ENCODE measurements around the gene LGR4. TPM values are rescaled to one million over a fixed set of nuclear protein-coding genes. Genes with fewer than 3 reads are reported as not detected.

LGR4 gene
- total and polyA plus RNA-seq, 2 donors (not counting 1 experiment from before 2014, with no cell fraction given), result 0.92 to 3.3 TPM

GRCh38 chr11:27506200-27507182 is 33.9 kb upstream of the LGR4 start, which contains the start of gene LIN7C:
LIN7C (minus strand) TSS chr11:27506769; CDS start chr11:27506752, 17 bp downstream.
- POLR2A ChIA-PET, result no interaction called here
- H3K9me3 ChIP-seq (ENCODE audit: control extremely low read depth in 1 of 3, control insufficient read depth in 2 of 3, insufficient read depth in 1 of 3, low read length in 2 of 3), result peaks cover 0 to 2% (median 0%) of the 10 kb centered on the region in 3 donors
- Mint-ChIP-seq H3K4me1 (peaks cover 45% of the 10 kb centered on the region), H3K27ac (peak within 1 kb of the TSS; percentile 97), H3K27me3 (no peaks in the 10 kb centered on the region), H3K9me3 (ENCODE audit: insufficient read depth) (no peaks in the 10 kb centered on the region), H3K4me3 (peak within 1 kb of the TSS; percentile 100)
- peaks cover 55% of the 10 kb centered on the region for H3K79me2 ChIP-seq (ENCODE audit: control insufficient read depth, insufficient read depth, low read length)
- peak within 1 kb of the TSS; percentile 100 for H2AFZ ChIP-seq (ENCODE audit: insufficient read depth, low read depth, low read length, poor library complexity, severe bottlenecking)
- DNase-seq (peak; percentile 98), ATAC-seq (ENCODE audit: low read depth) (peak; percentile 91)
- CTCF ChIA-PET, result interaction anchor here (1.3 to 1.8 kb wide), 2 partner anchors 8 to 10 kb away, joined by 6 to 7 read pairs; no protein-coding TSS in a partner anchor
- H4K20me1 ChIP-seq (ENCODE audit: control insufficient read depth, insufficient read depth, low read length, poor library complexity, severe bottlenecking), result no peaks in the 10 kb centered on the region
- intact Hi-C loops (cut with micrococcal nuclease), result loop anchor here (1.0 kb wide), 4 partner anchors 20 to 602 kb away; partner anchors contain the start of genes CCDC34, KIF18A, LGR4 and METTL15
- H3K27me3 ChIP-seq (replicated peaks in 1 of 4; ENCODE audit: control extremely low read depth in 1 of 4, control insufficient read depth in 3 of 4, insufficient read depth in 4 of 4, low read length in 3 of 4), result no peaks in the 10 kb centered on the region
- peaks cover 23 to 25% of the 10 kb centered on the region in 2 donors for H3K4me1 ChIP-seq (ENCODE audit: control insufficient read depth in 2 of 2, insufficient read depth in 2 of 2, low read length in 2 of 2)
- H3K27ac ChIP-seq (ENCODE audit: low read length in 2 of 2), result peak within 1 kb of the TSS; percentile 96 to 97
- under 1% methylated on average over 52 of the region's 60 CpGs for WGBS (ENCODE audit: insufficient coverage)
- H3K36me3 ChIP-seq (replicated peaks in 1 of 2; ENCODE audit: control extremely low read depth in 1 of 2, control insufficient read depth in 1 of 2, extremely low read depth in 1 of 2, insufficient read depth in 2 of 2, low read length in 1 of 2), result peaks cover 0 to 10% of the 10 kb centered on the region in 2 experiments
- peak within 1 kb of the TSS; percentile 91 for H3K4me2 ChIP-seq (replicated peaks; ENCODE audit: low read depth, low read length, poor library complexity, severe bottlenecking)
- peak within 1 kb of the TSS; percentile 81 to 99 (median 98) for H3K4me3 ChIP-seq (ENCODE audit: control extremely low read depth in 1 of 5, extremely low read depth in 1 of 5, insufficient read depth in 1 of 5, low read depth in 2 of 5, low read length in 4 of 5)
- no peak for TF ChIP-seq CTCF (IDR thresholded peaks at IDR 0.05)
- no peak for TF ChIP-seq EZH2 (IDR thresholded peaks at IDR 0.05; ENCODE audit: borderline replicate concordance, insufficient read depth, low read depth, low read length, poor library complexity, severe bottlenecking)
- H3K9ac ChIP-seq (ENCODE audit: low read length), result peak within 1 kb of the TSS; percentile 97
